ENCODE data around the gene ARL5C.

Gene ARL5C

GRCh38 chr17:39194985-39195524 lies 29.1 kb upstream of the ARL5C start:
- DNase-seq = no peak
- POLR2A ChIA-PET = no interaction called here

GRCh38 chr17:39194089-39194984 lies 28.4 kb upstream of the ARL5C start:
- H3K27me3 ChIP-seq (replicated peaks in 2 of 5; ENCODE audit: control insufficient read depth in 4 of 5, insufficient read depth in 5 of 5, low read length in 4 of 5) = no peaks in the 10 kb centered on the region
- peaks cover 3 to 26% (median 10%) of the 10 kb centered on the region in 4 experiments for H3K36me3 ChIP-seq (ENCODE audit: control insufficient read depth in 4 of 4, insufficient read depth in 4 of 4, low read length in 3 of 4)
- ChIA-PET CTCF (interaction anchor here (1.0 to 1.5 kb wide), 3 partner anchors 11 to 50 kb away, joined by 4 to 6 read pairs (median 5); no protein-coding TSS in a partner anchor), POLR2A (no interaction called here)
- 94% methylated on average over 16 of the region's 20 CpGs for WGBS (ENCODE audit: insufficient coverage)
- no peaks in the 10 kb centered on the region for H3K9me3 ChIP-seq (ENCODE audit: control extremely low read depth in 1 of 5, control insufficient read depth in 4 of 5, insufficient read depth in 2 of 5, low read depth in 1 of 5, low read length in 4 of 5)
- H3K27ac ChIP-seq (ENCODE audit: insufficient read depth in 1 of 2, low read depth in 1 of 2, low read length in 2 of 2, poor library complexity in 1 of 2, severe bottlenecking in 2 of 2) = no peak overlapping the region
- H3K4me3 ChIP-seq (ENCODE audit: control insufficient read depth in 1 of 7, extremely low read depth in 1 of 7, insufficient read depth in 4 of 7, low read depth in 2 of 7, low read length in 6 of 7) = no peak overlapping the region
- no peak for DNase-seq
- peaks cover 7 to 37% (median 34%) of the 10 kb centered on the region in 4 experiments for H3K4me1 ChIP-seq (ENCODE audit: control extremely low read depth in 1 of 4, control insufficient read depth in 4 of 4, insufficient read depth in 4 of 4, low read length in 3 of 4)

More at GRCh38 chr17:39194985-39195524, 29.1 kb upstream of the ARL5C start:
- Histone ChIP-seq H3K27ac (ENCODE audit: insufficient read depth in 1 of 2, low read depth in 1 of 2, low read length in 2 of 2, poor library complexity in 1 of 2, severe bottlenecking in 2 of 2) (no peak overlapping the region), H3K36me3 (ENCODE audit: control insufficient read depth in 4 of 4, insufficient read depth in 4 of 4, low read length in 3 of 4) (peaks cover 3 to 26% (median 10%) of the 10 kb centered on the region in 4 experiments), H3K4me3 (ENCODE audit: control insufficient read depth in 1 of 7, extremely low read depth in 1 of 7, insufficient read depth in 4 of 7, low read depth in 2 of 7, low read length in 6 of 7) (no peak overlapping the region), H3K9me3 (ENCODE audit: control extremely low read depth in 1 of 5, control insufficient read depth in 4 of 5, insufficient read depth in 2 of 5, low read depth in 1 of 5, low read length in 4 of 5) (no peaks in the 10 kb centered on the region), H3K4me1 (ENCODE audit: control extremely low read depth in 1 of 4, control insufficient read depth in 4 of 4, insufficient read depth in 4 of 4, low read length in 3 of 4) (peaks cover 7 to 44% (median 38%) of the 10 kb centered on the region in 4 experiments), H3K27me3 (replicated peaks in 2 of 5; ENCODE audit: control insufficient read depth in 4 of 5, insufficient read depth in 5 of 5, low read length in 4 of 5) (no peaks in the 10 kb centered on the region)
- 79% methylated on average over 8 of the region's 10 CpGs for WGBS (ENCODE audit: insufficient coverage)
- CTCF ChIA-PET = interaction anchor here (0.6 to 1.5 kb wide), 8 partner anchors 11 to 212 kb away, joined by 3 to 9 read pairs (median 4); no protein-coding TSS in a partner anchor

- H3K9me3 ChIP-seq (ENCODE audit: control extremely low read depth in 1 of 5, control insufficient read depth in 4 of 5, insufficient read depth in 2 of 5, low read depth in 1 of 5, low read length in 4 of 5) = no peaks in the 10 kb centered on the region
- WGBS (ENCODE audit: insufficient coverage) = 98% methylated on average over 6 of the region's 10 CpGs
- ChIA-PET POLR2A (no interaction called here), CTCF (interaction anchor here (2.4 kb wide), 1 partner anchor 19 kb away, joined by 8 read pairs; no protein-coding TSS in a partner anchor)
- H3K4me3 ChIP-seq (ENCODE audit: control insufficient read depth in 1 of 7, extremely low read depth in 1 of 7, insufficient read depth in 4 of 7, low read depth in 2 of 7, low read length in 6 of 7) = no peak overlapping the region
- no peaks in the 10 kb centered on the region for H3K27me3 ChIP-seq (replicated peaks in 2 of 5; ENCODE audit: control insufficient read depth in 4 of 5, insufficient read depth in 5 of 5, low read length in 4 of 5)
- no peak for DNase-seq
- peaks cover 3 to 26% (median 10%) of the 10 kb centered on the region in 4 experiments for H3K36me3 ChIP-seq (ENCODE audit: control insufficient read depth in 4 of 4, insufficient read depth in 4 of 4, low read length in 3 of 4)
- no peak overlapping the region for H3K27ac ChIP-seq (ENCODE audit: insufficient read depth in 1 of 2, low read depth in 1 of 2, low read length in 2 of 2, poor library complexity in 1 of 2, severe bottlenecking in 2 of 2)
- H3K4me1 ChIP-seq (ENCODE audit: control extremely low read depth in 1 of 4, control insufficient read depth in 4 of 4, insufficient read depth in 4 of 4, low read length in 3 of 4) = peaks cover 3 to 28% (median 25%) of the 10 kb centered on the region in 4 experiments
These were observed 27.4 kb upstream of the ARL5C start for GRCh38 chr17:39193346-39193745.

GRCh38 chr17:39192901-39193300 lies 26.9 kb upstream of the ARL5C start:
- H3K4me1 ChIP-seq (ENCODE audit: control extremely low read depth in 1 of 4, control insufficient read depth in 4 of 4, insufficient read depth in 4 of 4, low read length in 3 of 4) = peaks cover 0 to 24% (median 21%) of the 10 kb centered on the region in 4 experiments
- WGBS (ENCODE audit: insufficient coverage) = 98% methylated on average over 9 of the region's 16 CpGs
- H3K9me3 ChIP-seq (ENCODE audit: control extremely low read depth in 1 of 5, control insufficient read depth in 4 of 5, insufficient read depth in 2 of 5, low read depth in 1 of 5, low read length in 4 of 5) = no peaks in the 10 kb centered on the region
- H3K27me3 ChIP-seq (replicated peaks in 2 of 5; ENCODE audit: control insufficient read depth in 4 of 5, insufficient read depth in 5 of 5, low read length in 4 of 5) = no peaks in the 10 kb centered on the region
- H3K27ac ChIP-seq (ENCODE audit: insufficient read depth in 1 of 2, low read depth in 1 of 2, low read length in 2 of 2, poor library complexity in 1 of 2, severe bottlenecking in 2 of 2) = no peak overlapping the region
- peaks cover 3 to 26% (median 10%) of the 10 kb centered on the region in 4 experiments for H3K36me3 ChIP-seq (ENCODE audit: control insufficient read depth in 4 of 4, insufficient read depth in 4 of 4, low read length in 3 of 4)
- ChIA-PET CTCF (interaction anchor here (1.1 to 2.4 kb wide), 4 partner anchors 14 to 51 kb away, joined by 3 to 8 read pairs (median 6); no protein-coding TSS in a partner anchor), POLR2A (no interaction called here)
- no peak for DNase-seq
- H3K4me3 ChIP-seq (ENCODE audit: control insufficient read depth in 1 of 7, extremely low read depth in 1 of 7, insufficient read depth in 4 of 7, low read depth in 2 of 7, low read length in 6 of 7) = no peak overlapping the region

- WGBS (ENCODE audit: insufficient coverage) = 100% methylated on average over 5 of the region's 9 CpGs
- H3K36me3 ChIP-seq (ENCODE audit: control insufficient read depth in 4 of 4, insufficient read depth in 4 of 4, low read length in 3 of 4) = peaks cover 3 to 30% (median 14%) of the 10 kb centered on the region in 4 experiments
These were observed 26.0 kb upstream of the ARL5C start for GRCh38 chr17:39191750-39192510.

GRCh38 chr17:39187152-39187830 lies 21.3 kb upstream of the ARL5C start:
- H3K4me1 ChIP-seq (ENCODE audit: control extremely low read depth in 1 of 4, control insufficient read depth in 4 of 4, insufficient read depth in 4 of 4, low read length in 3 of 4) = peaks cover 0 to 5% (median 3%) of the 10 kb centered on the region in 4 experiments
- ChIA-PET CTCF (interaction anchor here (1.0 to 1.5 kb wide), 2 partner anchors 23 to 119 kb away, joined by 3 read pairs; no protein-coding TSS in a partner anchor), POLR2A (no interaction called here)
- 86% methylated on average over 8 of the region's 9 CpGs for WGBS (ENCODE audit: insufficient coverage)
- no peaks in the 10 kb centered on the region for H3K27me3 ChIP-seq (replicated peaks in 2 of 5; ENCODE audit: control insufficient read depth in 4 of 5, insufficient read depth in 5 of 5, low read length in 4 of 5)
- peaks cover 5 to 50% (median 29%) of the 10 kb centered on the region in 4 experiments for H3K36me3 ChIP-seq (ENCODE audit: control insufficient read depth in 4 of 4, insufficient read depth in 4 of 4, low read length in 3 of 4)
- no peak overlapping the region for H3K4me3 ChIP-seq (ENCODE audit: control insufficient read depth in 1 of 7, extremely low read depth in 1 of 7, insufficient read depth in 4 of 7, low read depth in 2 of 7, low read length in 6 of 7)
- H3K27ac ChIP-seq (ENCODE audit: insufficient read depth in 1 of 2, low read depth in 1 of 2, low read length in 2 of 2, poor library complexity in 1 of 2, severe bottlenecking in 2 of 2) = no peak overlapping the region
- no peak for DNase-seq
- no peaks in the 10 kb centered on the region for H3K9me3 ChIP-seq (ENCODE audit: control extremely low read depth in 1 of 5, control insufficient read depth in 4 of 5, insufficient read depth in 2 of 5, low read depth in 1 of 5, low read length in 4 of 5)

More at GRCh38 chr17:39191750-39192510, 26.0 kb upstream of the ARL5C start:
- no peak for DNase-seq
- POLR2A ChIA-PET = no interaction called here
- Histone ChIP-seq H3K27me3 (replicated peaks in 2 of 5; ENCODE audit: control insufficient read depth in 4 of 5, insufficient read depth in 5 of 5, low read length in 4 of 5) (no peaks in the 10 kb centered on the region), H3K4me1 (ENCODE audit: control extremely low read depth in 1 of 4, control insufficient read depth in 4 of 4, insufficient read depth in 4 of 4, low read length in 3 of 4) (peaks cover 0 to 22% (median 20%) of the 10 kb centered on the region in 4 experiments), H3K9me3 (ENCODE audit: control extremely low read depth in 1 of 5, control insufficient read depth in 4 of 5, insufficient read depth in 2 of 5, low read depth in 1 of 5, low read length in 4 of 5) (no peaks in the 10 kb centered on the region), H3K4me3 (ENCODE audit: control insufficient read depth in 1 of 7, extremely low read depth in 1 of 7, insufficient read depth in 4 of 7, low read depth in 2 of 7, low read length in 6 of 7) (no peak overlapping the region), H3K27ac (ENCODE audit: insufficient read depth in 1 of 2, low read depth in 1 of 2, low read length in 2 of 2, poor library complexity in 1 of 2, severe bottlenecking in 2 of 2) (no peak overlapping the region)
- CTCF ChIA-PET = interaction anchor here (0.9 to 2.4 kb wide), 6 partner anchors 15 to 52 kb away, joined by 3 to 8 read pairs (median 4); no protein-coding TSS in a partner anchor
